Peyer's patch (tissue), 4 donors: Measurements from ENCODE around the gene OR2T35. TPM values are rescaled to one million over a fixed set of nuclear protein-coding genes. Genes with fewer than 3 reads are reported as not detected.

Source experiments
- DNase-seq, 3 donors: peaks; one replicate each; pipeline ENCODE4 v3.0.0-alpha.2; 2017 to 2019
- H3K27ac ChIP-seq, 4 donors: fragments of 200-600 bp; sonication (generic); one replicate each; pipeline ENCODE4 v1.5.1; 2016 to 2019
- H3K27me3 ChIP-seq, 2 donors: fragments of 200-600 bp; sonication (generic); one replicate each; pipeline ENCODE4 v1.5.1; 2019
- H3K36me3 ChIP-seq, 3 donors: fragments of 200-600 bp; sonication (generic); one replicate each; pipeline ENCODE4 v1.5.1; 2016 to 2019
- H3K4me1 ChIP-seq, 4 donors: fragments of 200-600 bp; sonication (generic); one replicate each; pipeline ENCODE4 v1.5.1; 2016 to 2019
- H3K4me3 ChIP-seq, 4 donors: fragments of 200-600 bp; sonication (generic); 1 replicate in 3 of 4; 2 replicates in 1 of 4; pipeline ENCODE4 v1.5.1; 2016 to 2019; ENCODE audit warnings: mild to moderate bottlenecking in 1 of 4
- H3K9me3 ChIP-seq, 4 donors: fragments of 200-600 bp; sonication (generic); one replicate each; pipeline ENCODE4 v1.5.1; 2016 to 2019; ENCODE audit warnings: mild to moderate bottlenecking in 1 of 4
- CTCF ChIP-seq, 6 experiments: fragments of 450-650 bp in 4 of 6; fragments of 200-600 bp in 2 of 6; sonication (generic) in 1 of 6; IDR thresholded peaks; one replicate each; pipeline ENCODE4 v1.5.1; 2017 to 2019; ENCODE audit warnings: antibody characterized with exemption in 6 of 6, mild to moderate bottlenecking in 3 of 6, moderate library complexity in 1 of 6
- POLR2A ChIP-seq, 2 donors: fragments of 450-650 bp; IDR thresholded peaks; one replicate each; pipeline ENCODE4 v1.5.1; 2017; ENCODE audit warnings: antibody characterized with exemption in 2 of 2, mild to moderate bottlenecking in 2 of 2, moderate library complexity in 2 of 2
- total RNA-seq, 4 donors: library from RNA; depleted of rRNA; stranded (reverse); fragments of >200 nt; gene quantifications; one replicate each; pipeline ENCODE4 v1.1.0, GENCODE V29; 2016

Gene OR2T35
- total RNA-seq, 4 donors from 2014 or later, result not detected

- H3K27ac ChIP-seq, result no peak overlapping the region
- DNase-seq, result no peak
- no peak overlapping the region for H3K4me3 ChIP-seq
- TF ChIP-seq POLR2A (IDR thresholded peaks at IDR 0.05) (no peak), CTCF (IDR thresholded peaks at IDR 0.05) (no peak)
- H3K4me1 ChIP-seq, result no peaks in the 10 kb centered on the region
- no peaks in the 10 kb centered on the region for H3K27me3 ChIP-seq
- no peaks in the 10 kb centered on the region for H3K9me3 ChIP-seq
- H3K36me3 ChIP-seq, result no peaks in the 10 kb centered on the region
These were observed 45.7 kb downstream of the OR2T35 start for GRCh38 chr1:248599396-248599795.

GRCh38 chr1:248597589-248597988 lies 47.5 kb downstream of the OR2T35 start, which contains the start of gene OR2T10:
OR2T10 (minus strand) TSS chr1:248597700; CDS start chr1:248593768, 3,932 bp downstream.
- no peaks in the 10 kb centered on the region for H3K27me3 ChIP-seq
- DNase-seq, result no peak
- H3K9me3 ChIP-seq, result no peaks in the 10 kb centered on the region
- H3K4me3 ChIP-seq, result no peak within 1 kb of the TSS
- H3K36me3 ChIP-seq, result no peaks in the 10 kb centered on the region
- H3K27ac ChIP-seq, result no peak within 1 kb of the TSS
- TF ChIP-seq POLR2A (IDR thresholded peaks at IDR 0.05) (no peak), CTCF (IDR thresholded peaks at IDR 0.05) (no peak)
- no peaks in the 10 kb centered on the region for H3K4me1 ChIP-seq

- Histone ChIP-seq H3K27ac (no peak overlapping the region), H3K4me3 (no peak overlapping the region)
- TF ChIP-seq CTCF (IDR thresholded peaks at IDR 0.05), result no peak
- no peak for TF ChIP-seq POLR2A (IDR thresholded peaks at IDR 0.05)
These were observed 48.5 kb downstream of the OR2T35 start for GRCh38 chr1:248596615-248597014.

GRCh38 chr1:248593226-248593625 lies 51.9 kb downstream of the OR2T35 start:
- Histone ChIP-seq H3K4me3 (no peak overlapping the region), H3K36me3 (no peaks in the 10 kb centered on the region), H3K27ac (no peak overlapping the region), H3K4me1 (no peaks in the 10 kb centered on the region), H3K27me3 (no peaks in the 10 kb centered on the region), H3K9me3 (no peaks in the 10 kb centered on the region)
- DNase-seq, result no peak
- no peak for TF ChIP-seq CTCF (IDR thresholded peaks at IDR 0.05)
- TF ChIP-seq POLR2A (IDR thresholded peaks at IDR 0.05), result no peak

More at GRCh38 chr1:248596615-248597014, 48.5 kb downstream of the OR2T35 start:
- Histone ChIP-seq H3K27me3 (no peaks in the 10 kb centered on the region), H3K36me3 (no peaks in the 10 kb centered on the region), H3K9me3 (no peaks in the 10 kb centered on the region), H3K4me1 (no peaks in the 10 kb centered on the region)
- DNase-seq, result no peak

- Histone ChIP-seq H3K27ac (no peak overlapping the region), H3K4me1 (no peaks in the 10 kb centered on the region), H3K4me3 (no peak overlapping the region), H3K27me3 (no peaks in the 10 kb centered on the region), H3K9me3 (no peaks in the 10 kb centered on the region), H3K36me3 (no peaks in the 10 kb centered on the region)
- TF ChIP-seq CTCF (IDR thresholded peaks at IDR 0.05), result no peak
- TF ChIP-seq POLR2A (IDR thresholded peaks at IDR 0.05), result no peak
- no peak for DNase-seq
These were observed 52.4 kb downstream of the OR2T35 start for GRCh38 chr1:248592655-248593054.

GRCh38 chr1:248590055-248590454 lies 55.0 kb downstream of the OR2T35 start:
- TF ChIP-seq CTCF (IDR thresholded peaks at IDR 0.05) (no peak), POLR2A (IDR thresholded peaks at IDR 0.05) (no peak)
- Histone ChIP-seq H3K4me1 (no peaks in the 10 kb centered on the region), H3K27me3 (no peaks in the 10 kb centered on the region), H3K27ac (no peak overlapping the region), H3K4me3 (no peak overlapping the region), H3K36me3 (no peaks in the 10 kb centered on the region), H3K9me3 (no peaks in the 10 kb centered on the region)
- no peak for DNase-seq
